H1 (cell line): ENCODE results near the gene NFKBIE.

ENCODE experiments used
- ATF3 ChIP-seq: IDR thresholded peaks from 2 replicates; pipeline ENCODE4 v1.6.1; 2011; ENCODE audit warnings: low read depth, mild to moderate bottlenecking, low read length; ENCODE audit not compliant: insufficient read depth
- CTBP2 ChIP-seq: IDR thresholded peaks from 2 replicates; pipeline ENCODE4 v1.7.0; 2011; ENCODE audit warnings: borderline replicate concordance, mild to moderate bottlenecking, moderate library complexity, mixed read lengths, low read length; ENCODE audit not compliant: insufficient read depth, insufficient read length
- CTCF ChIP-seq, 3 experiments: IDR thresholded peaks; 1 replicate in 2 of 3; 2 replicates in 1 of 3; pipeline versions ENCODE4 v1.5.1 to v1.6.1; 2011; ENCODE audit warnings: low read length in 3 of 3, mild to moderate bottlenecking in 3 of 3, inconsistent platforms in 2 of 3, low read depth in 1 of 3, moderate library complexity in 1 of 3; ENCODE audit not compliant: insufficient read depth in 1 of 3; ENCODE audit errors: control extremely low read depth in 1 of 3
- EZH2 ChIP-seq: fragments of 200-600 bp; sonication (generic); IDR thresholded peaks from 2 replicates; pipeline ENCODE4 v1.7.1; 2012; ENCODE audit warnings: low read depth, mild to moderate bottlenecking, moderate library complexity, low read length, inconsistent platforms; ENCODE audit not compliant: severe bottlenecking
- KDM4A ChIP-seq: IDR thresholded peaks from one replicate; pipeline ENCODE4 v1.7.1; 2012; ENCODE audit warnings: low read depth, mild to moderate bottlenecking, moderate library complexity, low read length, inconsistent platforms; ENCODE audit not compliant: severe bottlenecking
- MAX ChIP-seq: IDR thresholded peaks from 2 replicates; pipeline ENCODE4 v1.6.1; 2012; ENCODE audit warnings: inconsistent platforms
- POLR2AphosphoS5 ChIP-seq: IDR thresholded peaks from 2 replicates; pipeline ENCODE4 v1.6.1; 2011; ENCODE audit warnings: low read depth, low read length
- POU5F1 ChIP-seq: IDR thresholded peaks from 2 replicates; pipeline ENCODE4 v1.6.1; 2011; ENCODE audit warnings: low read depth, mild to moderate bottlenecking, low read length, moderate library complexity

GRCh38 chr6:44211284-44211683 is 54.1 kb downstream of the NFKBIE start:
- TF ChIP-seq CTCF (IDR thresholded peaks at IDR 0.05; ENCODE audit: control extremely low read depth in 1 of 3, insufficient read depth in 1 of 3, low read depth in 1 of 3, low read length in 3 of 3) (no peak), KDM4A (no peak), ATF3 (no peak), EZH2 (no peak), POLR2AphosphoS5 (no peak), MAX (no peak), CTBP2 (no peak), POU5F1 (no peak)
